ENCODE measurements around the gene SGK2.

Gene SGK2

GRCh38 chr20:43535370-43536004, 23.3 kb upstream of the SGK2 start:
- in situ Hi-C loops (cut with MboI; ENCODE audit: low sequenced_read_pairs): loop anchor here (25.0 kb wide), 1 partner anchor 552 kb away; no protein-coding TSS in a partner anchor

GRCh38 chr20:43536041-43536816, 22.6 kb upstream of the SGK2 start:
- in situ Hi-C loops (cut with MboI; ENCODE audit: low sequenced_read_pairs): loop anchor here (25.0 kb wide), 1 partner anchor 551 kb away; no protein-coding TSS in a partner anchor

DNA sequence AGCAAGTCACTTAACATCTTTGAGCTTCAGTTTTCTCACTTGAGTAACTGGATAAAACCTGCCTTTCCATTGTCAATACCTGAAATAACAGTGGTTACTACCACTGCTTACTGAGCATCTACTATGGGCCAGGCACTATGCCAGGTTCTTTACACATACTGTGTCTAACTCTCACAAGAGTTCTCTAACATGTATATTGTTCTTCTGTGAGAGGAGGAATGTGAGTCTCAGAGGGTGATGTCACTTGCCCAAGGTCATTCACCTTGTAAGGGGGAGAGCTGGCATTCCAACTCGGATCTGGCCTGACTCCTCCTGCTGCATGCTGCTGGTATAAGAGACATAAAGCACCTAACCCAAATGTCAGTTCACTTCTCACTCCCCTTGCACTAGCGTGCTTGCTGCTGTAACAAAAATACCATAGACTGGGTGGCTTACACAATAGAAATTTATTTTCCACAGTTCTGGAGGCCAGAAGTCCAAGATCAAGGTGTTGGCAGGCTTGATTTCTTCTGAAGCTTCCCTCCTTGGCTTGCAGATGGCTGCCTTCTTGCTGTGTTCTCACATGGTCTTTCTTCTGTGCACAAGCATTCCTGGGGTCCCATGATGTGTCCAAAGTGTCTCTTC, 21.9 kb upstream of the SGK2 start:
- in situ Hi-C loops (cut with MboI; ENCODE audit: low sequenced_read_pairs): loop anchor here (25.0 kb wide), 1 partner anchor 550 kb away; no protein-coding TSS in a partner anchor

- in situ Hi-C loops (cut with MboI; ENCODE audit: low sequenced_read_pairs): loop anchor here (25.0 kb wide), 1 partner anchor 549 kb away; no protein-coding TSS in a partner anchor
These were observed 20.6 kb upstream of the SGK2 start for GRCh38 chr20:43537921-43538877.

DNA sequence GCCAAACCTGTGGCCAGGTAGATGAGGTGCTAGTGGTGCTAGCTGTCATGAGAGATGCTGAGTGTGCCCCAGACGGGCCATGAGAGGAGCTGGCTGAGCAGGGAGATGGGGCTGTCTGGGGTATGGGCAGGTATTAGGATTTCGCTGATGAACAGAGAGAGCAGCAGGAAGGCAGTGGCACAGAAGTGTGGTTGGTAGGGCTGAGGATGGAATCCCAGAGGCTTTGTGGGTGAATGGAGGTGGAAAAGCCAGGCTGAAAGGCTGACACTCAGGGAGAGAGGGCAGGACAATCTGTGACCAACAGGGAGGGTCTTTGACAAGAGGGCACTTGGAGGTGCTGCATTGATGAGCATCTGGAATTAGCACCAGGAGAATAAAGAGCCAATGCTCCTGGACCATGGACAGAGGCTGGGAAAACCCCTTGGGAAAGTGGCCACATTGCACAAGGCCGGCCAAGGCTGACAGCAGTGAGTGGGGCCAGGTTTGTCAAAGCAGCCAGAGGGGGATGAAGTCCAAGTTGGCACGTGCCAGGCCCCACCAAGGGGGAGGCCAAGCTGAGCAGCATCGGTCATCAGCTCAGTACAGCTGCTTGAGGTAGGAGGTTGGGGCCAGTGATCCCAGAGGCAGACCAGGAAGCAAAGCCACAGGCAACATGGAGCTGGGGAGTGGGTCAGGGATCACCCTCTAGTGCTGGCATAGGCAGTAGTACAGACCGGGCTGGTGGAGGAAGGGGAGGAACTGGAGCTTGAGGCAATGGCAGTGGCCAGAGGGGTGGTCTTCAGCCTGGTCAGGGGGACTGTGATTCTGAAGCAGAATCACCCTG, 19.7 kb upstream of the SGK2 start:
- in situ Hi-C loops (cut with MboI; ENCODE audit: low sequenced_read_pairs): loop anchor here (25.0 kb wide), 1 partner anchor 548 kb away; no protein-coding TSS in a partner anchor

DNA sequence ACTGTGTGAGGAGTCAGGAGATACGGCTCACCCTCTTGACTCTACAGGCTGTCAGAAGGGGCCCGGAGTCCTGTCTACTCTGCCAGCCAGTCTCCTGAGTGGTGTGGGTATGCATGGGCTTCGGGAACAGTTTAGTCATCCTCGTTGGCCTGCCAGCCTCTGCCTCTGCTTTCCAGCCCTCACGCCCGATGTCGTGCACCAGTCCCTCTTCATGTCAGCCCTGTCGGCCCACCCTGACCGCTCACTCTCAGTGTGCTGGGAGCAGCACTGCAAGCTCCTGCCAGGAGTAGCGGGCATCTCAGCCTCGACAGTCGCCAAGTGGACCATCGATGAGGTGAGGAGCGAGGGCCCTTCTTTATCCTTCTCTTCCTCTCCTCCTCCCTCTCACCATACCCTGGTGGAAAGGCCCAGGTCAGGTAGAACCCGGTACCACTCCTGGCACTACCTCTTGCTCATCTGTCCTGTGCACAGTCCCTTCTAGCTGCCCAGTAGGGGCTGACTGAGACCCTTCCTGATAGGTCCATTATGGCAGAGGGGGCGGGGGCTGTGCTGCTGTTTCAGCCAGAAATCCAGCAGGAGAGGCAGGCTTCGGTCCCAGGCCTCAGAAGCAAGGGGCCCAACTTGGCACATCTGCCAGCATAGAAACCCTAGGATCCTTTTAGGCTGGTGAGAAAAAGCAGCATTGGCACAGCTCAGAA, 18.7 kb upstream of the SGK2 start:
- in situ Hi-C loops (cut with MboI; ENCODE audit: low sequenced_read_pairs): loop anchor here (25.0 kb wide), 1 partner anchor 547 kb away; no protein-coding TSS in a partner anchor

DNA sequence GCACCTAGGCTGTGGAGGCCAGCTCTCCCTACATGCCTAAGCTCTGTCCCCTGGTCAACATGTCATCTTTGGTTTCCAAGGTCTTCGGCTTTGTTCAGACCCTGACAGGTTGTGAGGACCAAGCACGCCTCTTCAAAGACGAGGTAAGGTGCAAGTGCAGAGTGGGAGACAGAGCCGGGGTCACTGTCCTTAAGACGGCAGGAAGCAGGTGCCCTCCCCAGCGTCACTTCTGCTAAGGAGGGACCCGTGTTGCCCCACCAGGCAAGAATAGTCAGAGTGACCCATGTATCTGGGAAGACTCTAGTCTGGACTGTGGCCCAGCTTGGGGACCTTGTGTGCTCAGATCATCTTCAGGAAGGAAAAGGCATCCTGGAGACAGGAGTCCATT, 18.2 kb upstream of the SGK2 start:
- in situ Hi-C loops (cut with MboI; ENCODE audit: low sequenced_read_pairs): loop anchor here (25.0 kb wide), 1 partner anchor 547 kb away; no protein-coding TSS in a partner anchor

- in situ Hi-C loops (cut with MboI; ENCODE audit: low sequenced_read_pairs): loop anchor here (25.0 kb wide), 1 partner anchor 546 kb away; no protein-coding TSS in a partner anchor
These were observed 17.6 kb upstream of the SGK2 start for GRCh38 chr20:43541214-43541613.

DNA sequence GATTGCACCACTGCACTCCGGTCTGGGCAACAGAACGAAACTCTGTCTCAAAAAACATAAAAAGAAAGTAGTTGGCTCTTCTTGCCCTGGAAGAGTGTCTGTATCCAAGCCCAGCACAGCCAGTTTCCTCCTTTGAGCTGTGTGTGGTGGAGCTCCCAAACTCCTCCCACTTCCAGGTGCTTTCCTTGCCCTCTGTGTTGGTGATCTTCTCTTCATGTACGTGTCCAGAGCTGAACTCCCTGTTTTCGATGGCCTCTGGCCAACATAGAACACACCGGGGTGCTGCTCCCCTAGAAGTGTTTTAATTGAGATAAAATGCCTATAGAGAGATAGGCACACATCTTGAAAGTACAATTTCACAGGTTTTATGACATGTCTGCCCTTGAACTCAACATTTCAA, 16.7 kb upstream of the SGK2 start:
- in situ Hi-C loops (cut with MboI; ENCODE audit: low sequenced_read_pairs): loop anchor here (25.0 kb wide), 1 partner anchor 545 kb away; no protein-coding TSS in a partner anchor

DNA sequence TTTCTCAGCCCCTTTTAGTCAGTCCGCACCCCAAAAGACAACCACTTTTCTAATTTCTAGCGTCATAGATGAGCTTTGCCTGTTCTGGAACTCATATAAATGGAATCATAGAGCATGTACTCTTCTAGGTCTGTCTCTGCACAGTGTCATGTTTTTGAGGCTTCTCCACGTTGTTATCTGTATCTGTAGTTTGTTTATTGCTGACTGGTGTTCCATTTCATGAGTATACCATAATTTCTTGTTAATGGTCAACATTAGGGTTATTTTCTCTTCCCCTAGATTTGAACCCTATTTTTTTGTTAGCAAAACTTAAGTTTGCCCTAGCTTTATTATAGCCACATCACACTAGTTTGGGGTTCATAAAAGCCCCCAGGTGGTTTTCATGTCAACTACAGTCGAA, 16.2 kb upstream of the SGK2 start:
- in situ Hi-C loops (cut with MboI; ENCODE audit: low sequenced_read_pairs): loop anchor here (25.0 kb wide), 1 partner anchor 545 kb away; no protein-coding TSS in a partner anchor

GRCh38 chr20:43543138-43543537, 15.7 kb upstream of the SGK2 start:
- in situ Hi-C loops (cut with MboI; ENCODE audit: low sequenced_read_pairs): loop anchor here (25.0 kb wide), 1 partner anchor 544 kb away; no protein-coding TSS in a partner anchor

GRCh38 chr20:43544501-43544900, 14.3 kb upstream of the SGK2 start:
- in situ Hi-C loops (cut with MboI; ENCODE audit: low sequenced_read_pairs): loop anchor here (25.0 kb wide), 1 partner anchor 543 kb away; no protein-coding TSS in a partner anchor

GRCh38 chr20:43545837-43546578, 12.8 kb upstream of the SGK2 start:
- in situ Hi-C loops (cut with MboI; ENCODE audit: low sequenced_read_pairs): loop anchor here (25.0 kb wide), 1 partner anchor 541 kb away; no protein-coding TSS in a partner anchor

DNA sequence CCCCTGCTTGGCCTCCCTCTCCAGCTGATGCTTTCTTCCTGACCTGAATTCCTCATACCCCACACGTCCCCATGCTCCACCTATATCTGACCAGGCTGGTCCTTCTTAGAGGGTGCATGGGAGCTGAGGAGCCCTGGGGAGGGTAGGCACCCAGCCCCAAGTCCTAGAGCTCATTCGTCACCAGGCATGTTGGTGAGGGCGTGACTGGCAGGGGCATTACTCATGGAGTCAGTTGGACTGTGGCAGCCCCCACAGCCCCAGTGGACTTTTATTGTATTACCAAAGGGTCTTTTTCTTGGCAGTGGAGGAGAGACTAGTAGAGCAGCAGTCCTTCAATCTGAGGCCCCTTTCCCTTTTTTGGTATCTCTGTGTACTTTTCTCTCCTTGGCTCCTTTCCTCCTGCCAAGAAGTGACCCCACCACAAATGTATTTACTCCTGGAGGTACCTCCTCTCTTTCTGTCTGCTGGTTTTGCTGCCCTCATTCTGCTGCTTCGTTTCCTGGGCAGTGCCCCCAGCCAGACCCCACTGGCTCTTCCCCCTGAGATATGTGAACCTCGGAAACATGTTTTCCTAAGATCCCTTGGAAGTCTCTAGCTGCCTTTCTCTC, 10.4 kb upstream of the SGK2 start:
- in situ Hi-C loops (cut with MboI; ENCODE audit: low sequenced_read_pairs): loop anchor here (25.0 kb wide), 1 partner anchor 539 kb away; no protein-coding TSS in a partner anchor

GRCh38 chr20:43549416-43550065, 9.3 kb upstream of the SGK2 start:
- in situ Hi-C loops (cut with MboI; ENCODE audit: low sequenced_read_pairs): loop anchor here (25.0 kb wide), 1 partner anchor 538 kb away; no protein-coding TSS in a partner anchor

- in situ Hi-C loops (cut with MboI; ENCODE audit: low sequenced_read_pairs): no loop called here
These were observed 8.4 kb upstream of the SGK2 start for GRCh38 chr20:43550456-43550855.

DNA sequence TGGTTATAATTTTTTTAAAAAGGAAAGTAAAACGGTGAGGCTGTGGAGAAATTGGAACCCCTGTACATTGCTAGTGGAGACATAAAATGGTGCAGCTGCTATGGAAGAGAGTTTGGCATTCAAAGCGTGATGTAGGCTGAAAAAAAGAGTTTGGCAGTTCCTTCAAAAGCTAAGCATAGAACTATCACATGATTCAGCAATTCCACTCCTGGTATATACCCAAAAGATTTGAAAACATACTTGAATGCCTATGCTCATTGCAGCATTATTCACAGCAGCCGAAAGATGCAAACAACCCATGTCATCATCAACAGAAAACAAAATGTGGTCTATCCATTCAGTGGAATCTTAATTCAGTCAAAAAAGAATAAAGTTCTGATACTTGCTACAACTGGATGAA, 4.5 kb upstream of the SGK2 start:
- in situ Hi-C loops (cut with MboI; ENCODE audit: low sequenced_read_pairs): no loop called here
